Stimulated activated naive B cell treated with anti-CD40 and anti-IgM and Interleukin-4, amounts not matched to agents 10 μg/mL and 1 μg/mL and 100 μg/mL, for 72 hours (primary cell): ENCODE results near the gene LYPD6B.

ENCODE experiments used
- ATAC-seq, 2 donors: fragments of 150-1000 bp; cut with Tn5 transposase; replicated peaks; 2 replicates each; pipeline ENCODE4 v1.10.0; 2021; ENCODE audit warnings: moderate library complexity in 1 of 2
- DNase-seq: peaks from one replicate; pipeline ENCODE4 v3.0.0; 2021
- H3K27ac Mint-ChIP-seq: one replicate; pipeline ENCODE4 v1.8.0; 2022; ENCODE audit warnings: mild to moderate bottlenecking, mixed read lengths
- H3K27me3 Mint-ChIP-seq, 2 donors: one replicate each; pipeline ENCODE4 v1.8.0; 2022; ENCODE audit warnings: mixed read lengths in 2 of 2
- H3K36me3 Mint-ChIP-seq, 2 donors: one replicate each; pipeline ENCODE4 v1.8.0; 2022; ENCODE audit warnings: mixed read lengths in 2 of 2, mild to moderate bottlenecking in 1 of 2
- H3K4me1 Mint-ChIP-seq, 2 donors: one replicate each; pipeline ENCODE4 v1.8.0; 2022; ENCODE audit warnings: mixed read lengths in 2 of 2, mild to moderate bottlenecking in 1 of 2
- H3K4me3 Mint-ChIP-seq, 2 donors: one replicate each; pipeline ENCODE4 v1.8.0; 2022; ENCODE audit warnings: mild to moderate bottlenecking in 2 of 2, mixed read lengths in 2 of 2, moderate library complexity in 1 of 2
- H3K9me3 Mint-ChIP-seq, 2 donors: one replicate each; pipeline ENCODE4 v1.8.0; 2022; ENCODE audit warnings: mixed read lengths in 2 of 2, mild to moderate bottlenecking in 1 of 2

The LYPD6B gene

DNA sequence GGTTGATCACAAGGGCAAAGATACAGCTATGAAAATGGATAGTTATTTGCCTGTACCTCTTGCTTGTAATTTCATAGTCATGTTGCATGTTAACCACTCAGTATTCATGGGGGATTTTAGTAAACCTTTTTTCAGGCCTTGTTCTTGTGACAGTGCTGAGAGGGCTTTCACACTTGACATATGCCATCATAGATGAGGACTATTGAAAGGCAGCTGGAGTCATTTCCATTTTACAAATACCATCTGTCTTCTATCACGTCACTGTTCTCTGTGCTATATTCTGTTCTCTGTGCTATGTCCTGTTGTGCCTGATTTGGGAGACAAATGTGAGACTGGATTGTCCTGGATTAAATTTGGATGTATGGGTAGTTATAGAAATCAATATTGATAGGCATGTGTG lies 131.7 kb downstream of the LYPD6B start:
- Mint-ChIP-seq H3K27ac (no peak overlapping the region), H3K4me1 (peaks cover 2 to 9% of the 10 kb centered on the region in 2 donors), H3K9me3 (peaks cover 3 to 5% of the 10 kb centered on the region in 2 donors), H3K36me3 (peaks cover 3 to 4% of the 10 kb centered on the region in 2 donors), H3K27me3 (peaks cover 14 to 26% of the 10 kb centered on the region in 2 donors), H3K4me3 (no peak overlapping the region)
- no peak for DNase-seq
- ATAC-seq: no peak

DNA sequence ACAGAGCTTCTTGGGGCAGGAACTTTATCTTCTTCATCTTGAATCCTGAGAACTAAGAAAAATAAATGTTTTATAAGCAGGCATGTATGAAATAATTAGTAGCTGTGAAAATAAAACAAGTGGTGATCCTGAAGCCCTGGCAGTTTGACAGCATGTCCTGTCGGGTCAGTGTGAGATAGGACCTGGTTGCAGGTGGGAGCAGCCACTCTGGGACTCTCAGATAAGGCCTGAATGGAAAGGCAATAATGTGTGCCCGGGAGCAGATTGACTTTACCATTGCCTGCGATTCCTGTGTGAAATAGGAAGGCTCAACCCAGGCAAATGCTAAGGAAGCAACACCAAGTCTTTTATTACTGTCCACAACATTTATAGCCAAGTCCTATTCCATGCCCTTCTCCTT lies 132.4 kb downstream of the LYPD6B start:
- H3K27me3 Mint-ChIP-seq: peaks cover 14 to 26% of the 10 kb centered on the region in 2 donors
- peaks cover 2 to 9% of the 10 kb centered on the region in 2 donors for H3K4me1 Mint-ChIP-seq
- peaks cover 3 to 5% of the 10 kb centered on the region in 2 donors for H3K9me3 Mint-ChIP-seq
- no peak for ATAC-seq
- no peak overlapping the region for H3K4me3 Mint-ChIP-seq
- H3K36me3 Mint-ChIP-seq: peaks cover 3 to 4% of the 10 kb centered on the region in 2 donors
- no peak overlapping the region for H3K27ac Mint-ChIP-seq
- DNase-seq: no peak

DNA sequence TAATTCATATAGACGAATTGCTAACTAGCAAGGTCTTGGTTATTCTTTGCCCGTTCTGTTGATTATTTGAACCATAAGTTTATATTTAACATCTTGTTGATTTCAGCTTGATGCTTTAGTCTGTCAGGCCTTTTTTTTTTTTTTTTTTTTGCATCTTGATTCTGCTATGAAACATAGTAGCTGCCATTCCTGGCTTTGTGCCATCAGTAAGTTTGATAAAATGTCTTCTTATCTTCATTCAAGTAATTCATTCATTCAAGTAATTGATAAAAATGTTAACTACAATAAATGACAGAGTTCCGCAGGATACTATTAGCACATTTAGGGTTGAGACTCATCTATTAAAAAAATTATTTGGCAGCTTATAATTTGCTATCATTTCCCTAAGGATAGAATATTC lies 134.7 kb downstream of the LYPD6B start:
- H3K9me3 Mint-ChIP-seq: peaks cover 3 to 5% of the 10 kb centered on the region in 2 donors
- peaks cover 3 to 9% of the 10 kb centered on the region in 2 donors for H3K27me3 Mint-ChIP-seq
- H3K27ac Mint-ChIP-seq: no peak overlapping the region

DNA sequence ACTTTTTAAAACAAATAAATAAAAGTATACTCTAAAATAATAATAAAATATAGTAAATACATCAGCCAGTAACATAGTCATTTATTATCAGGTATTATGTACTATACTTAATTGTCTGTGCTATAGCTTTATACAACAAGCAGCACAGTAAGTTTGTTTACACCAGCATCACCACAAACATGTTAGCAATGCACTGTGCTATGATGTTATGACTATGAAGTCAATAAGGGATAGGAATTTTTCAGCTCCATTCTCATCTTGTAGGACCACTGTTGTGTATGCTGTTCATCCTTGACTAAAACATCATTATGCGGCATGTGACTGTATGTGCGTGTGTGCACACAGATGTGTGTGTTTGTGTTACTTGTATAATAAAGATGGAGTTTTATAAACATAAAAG lies 137.5 kb downstream of the LYPD6B start:
- Mint-ChIP-seq H3K4me1 (no peaks in the 10 kb centered on the region), H3K36me3 (peaks cover 3 to 4% of the 10 kb centered on the region in 2 donors), H3K9me3 (peaks cover 3 to 5% of the 10 kb centered on the region in 2 donors), H3K27me3 (peaks cover 5 to 10% of the 10 kb centered on the region in 2 donors), H3K4me3 (no peak overlapping the region), H3K27ac (no peak overlapping the region)
- ATAC-seq (no peak), DNase-seq (no peak)

More for the DNA sequence above, 134.7 kb downstream of the LYPD6B start:
- Mint-ChIP-seq H3K4me3 (no peak overlapping the region), H3K4me1 (no peaks in the 10 kb centered on the region), H3K36me3 (peaks cover 3 to 4% of the 10 kb centered on the region in 2 donors)
- no peak for DNase-seq
- ATAC-seq: no peak

DNA sequence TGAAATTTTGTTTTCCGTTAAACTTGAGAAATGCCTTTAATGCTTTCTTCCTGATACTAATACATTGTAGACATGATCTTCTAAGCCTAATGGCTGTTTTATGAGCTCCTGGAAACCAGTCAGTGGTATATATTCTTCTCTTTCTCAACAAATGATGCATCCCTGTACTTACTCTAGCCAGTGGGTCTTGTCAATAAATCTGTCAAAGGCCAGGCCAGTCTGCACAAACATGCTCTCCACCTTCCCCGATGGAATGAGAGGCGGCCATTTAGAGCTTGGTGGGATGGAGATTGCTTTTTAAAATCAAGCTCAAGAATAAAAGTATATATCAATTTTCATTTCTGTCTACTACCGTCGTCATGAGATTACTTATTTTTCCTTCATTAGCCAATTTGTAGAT lies 140.1 kb downstream of the LYPD6B start:
- peaks cover 5 to 17% of the 10 kb centered on the region in 2 donors for H3K27me3 Mint-ChIP-seq
- H3K36me3 Mint-ChIP-seq: no peaks in the 10 kb centered on the region
- no peak overlapping the region for H3K4me3 Mint-ChIP-seq
- H3K27ac Mint-ChIP-seq: no peak overlapping the region
- H3K4me1 Mint-ChIP-seq: no peaks in the 10 kb centered on the region
- no peaks in the 10 kb centered on the region for H3K9me3 Mint-ChIP-seq
- DNase-seq (no peak), ATAC-seq (no peak)

DNA sequence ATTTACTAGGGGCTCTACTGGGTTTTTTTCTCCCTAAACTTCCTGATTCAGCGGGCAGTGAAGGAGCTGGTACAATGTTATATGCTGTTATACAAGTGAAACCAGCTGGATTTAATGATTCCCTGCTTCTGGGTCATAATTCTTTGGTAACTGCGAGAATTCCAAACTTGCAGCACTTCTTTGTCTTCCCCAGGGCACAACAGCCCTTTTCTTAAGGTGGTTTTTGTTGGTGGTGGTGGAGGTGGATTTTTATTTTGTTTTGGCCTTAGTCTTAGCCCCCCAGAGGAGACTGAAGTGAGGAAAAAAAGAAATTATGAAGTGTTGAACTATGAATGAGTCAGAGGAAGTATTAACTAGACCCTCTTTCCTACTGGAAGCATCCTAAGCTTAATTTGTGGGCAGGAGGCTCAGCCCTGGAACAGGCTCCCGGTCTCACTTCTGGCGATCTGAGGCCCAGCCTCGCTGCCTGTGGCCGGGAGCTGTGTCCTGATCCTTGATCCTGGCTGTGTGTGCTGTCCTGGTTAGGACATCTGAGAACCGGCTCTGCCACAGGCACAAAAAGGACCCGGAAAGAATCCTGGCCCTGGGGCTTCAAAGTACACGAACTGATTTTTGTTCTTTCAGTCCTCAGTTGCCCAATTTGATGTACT lies 141.9 kb downstream of the LYPD6B start:
- Mint-ChIP-seq H3K9me3 (no peaks in the 10 kb centered on the region), H3K36me3 (no peaks in the 10 kb centered on the region), H3K4me3 (no peak overlapping the region), H3K4me1 (no peaks in the 10 kb centered on the region), H3K27me3 (peaks cover 5 to 17% of the 10 kb centered on the region in 2 donors), H3K27ac (no peak overlapping the region)
- ATAC-seq (no peak), DNase-seq (no peak)

DNA sequence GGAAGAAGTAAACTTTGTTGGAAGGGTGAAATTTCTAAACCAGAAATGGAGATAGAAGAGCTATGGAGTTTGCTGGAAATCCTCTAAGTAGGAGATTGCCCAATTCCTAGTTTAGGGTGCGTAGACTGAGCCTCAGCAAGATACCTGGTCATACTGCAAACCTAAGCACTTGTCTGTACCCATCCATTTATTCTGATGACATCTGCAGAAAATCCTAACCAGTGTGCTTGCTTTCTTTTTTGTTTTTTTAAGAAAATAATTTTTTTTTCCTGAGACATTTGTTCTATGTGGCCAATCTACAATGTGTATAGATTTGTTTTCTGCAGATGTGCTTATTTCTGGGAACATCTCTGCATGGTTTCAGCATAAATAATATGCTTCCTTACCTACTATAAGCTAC lies 144.7 kb downstream of the LYPD6B start:
- ATAC-seq: no peak
- Mint-ChIP-seq H3K27me3 (peaks cover 5 to 17% of the 10 kb centered on the region in 2 donors), H3K4me3 (no peak overlapping the region), H3K9me3 (no peaks in the 10 kb centered on the region), H3K27ac (no peak overlapping the region), H3K36me3 (no peaks in the 10 kb centered on the region), H3K4me1 (no peaks in the 10 kb centered on the region)
- no peak for DNase-seq

DNA sequence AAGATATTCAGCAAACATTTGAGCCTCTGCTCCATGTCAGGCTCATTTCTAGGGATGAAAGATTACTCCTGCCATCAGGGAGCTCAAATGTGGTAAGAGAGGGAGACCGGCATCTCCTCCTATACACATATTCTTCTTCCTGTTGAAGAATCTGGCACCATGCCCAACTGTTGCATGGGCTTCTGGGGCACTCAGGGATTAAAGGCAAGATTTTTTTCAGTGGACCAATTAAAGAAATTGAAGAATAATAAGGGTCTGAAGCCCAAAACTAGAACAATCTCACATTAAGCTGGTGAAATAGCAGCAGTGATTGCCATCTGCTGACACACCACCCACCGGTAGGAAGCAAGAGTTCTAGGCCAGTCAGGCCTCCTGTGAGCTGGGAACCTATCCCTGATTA lies 146.5 kb downstream of the LYPD6B start:
- no peaks in the 10 kb centered on the region for H3K9me3 Mint-ChIP-seq
- no peak for ATAC-seq
- H3K4me1 Mint-ChIP-seq: no peaks in the 10 kb centered on the region
- no peak overlapping the region for H3K27ac Mint-ChIP-seq
- peaks cover 3 to 7% of the 10 kb centered on the region in 2 donors for H3K27me3 Mint-ChIP-seq
- no peak for DNase-seq
- no peak overlapping the region for H3K4me3 Mint-ChIP-seq
- H3K36me3 Mint-ChIP-seq: no peaks in the 10 kb centered on the region

DNA sequence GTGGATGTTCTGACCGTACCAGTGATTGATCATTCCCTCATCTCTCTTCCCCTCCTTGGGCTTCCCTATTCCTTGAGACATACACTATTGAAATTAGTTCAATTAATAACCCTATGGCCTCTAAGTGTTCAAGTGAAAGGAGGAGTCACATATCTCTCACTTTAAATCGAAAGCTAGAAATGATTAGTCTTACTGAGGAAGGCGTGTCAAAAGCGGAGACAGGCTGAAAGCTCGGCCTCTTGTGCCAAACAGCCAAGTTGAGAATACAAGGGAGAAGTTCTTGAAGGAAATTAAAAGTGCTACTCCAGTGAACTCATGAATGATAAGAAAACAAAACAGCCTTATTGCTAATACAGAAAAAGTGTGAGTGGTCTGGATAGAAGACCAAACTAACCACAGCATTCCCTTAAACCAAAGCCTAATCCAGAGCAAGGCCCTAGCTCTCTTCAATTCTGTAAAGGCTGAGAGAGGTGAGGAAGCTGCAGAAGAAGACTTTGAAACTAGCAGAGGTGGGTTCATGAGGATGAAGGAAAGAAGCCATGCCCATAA lies 147.5 kb downstream of the LYPD6B start:
- no peak for ATAC-seq
- no peak for DNase-seq
- peaks cover 3 to 7% of the 10 kb centered on the region in 2 donors for H3K27me3 Mint-ChIP-seq
- H3K27ac Mint-ChIP-seq: no peak overlapping the region
- H3K9me3 Mint-ChIP-seq: no peaks in the 10 kb centered on the region
- H3K36me3 Mint-ChIP-seq: no peaks in the 10 kb centered on the region
- H3K4me1 Mint-ChIP-seq: no peaks in the 10 kb centered on the region
- H3K4me3 Mint-ChIP-seq: no peak overlapping the region

DNA sequence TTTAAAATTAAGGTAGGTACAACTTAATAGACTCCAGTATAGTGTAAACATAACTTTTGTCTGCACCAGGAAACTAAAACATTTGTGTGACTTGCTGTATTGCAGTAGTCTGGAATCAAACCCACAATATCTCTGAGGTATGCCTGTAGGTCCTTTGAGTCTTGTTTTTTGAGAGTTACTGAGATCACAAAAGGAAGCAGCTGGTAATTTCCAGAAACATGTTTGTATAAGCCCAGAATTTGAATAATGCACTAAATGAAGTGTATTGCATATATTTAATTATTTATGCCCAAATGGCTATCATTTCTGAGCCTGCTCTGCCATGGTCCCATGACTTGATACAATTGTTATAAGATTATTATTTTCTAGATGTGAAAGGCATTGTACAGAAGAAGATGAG lies 148.6 kb downstream of the LYPD6B start:
- H3K9me3 Mint-ChIP-seq: no peaks in the 10 kb centered on the region

DNA sequence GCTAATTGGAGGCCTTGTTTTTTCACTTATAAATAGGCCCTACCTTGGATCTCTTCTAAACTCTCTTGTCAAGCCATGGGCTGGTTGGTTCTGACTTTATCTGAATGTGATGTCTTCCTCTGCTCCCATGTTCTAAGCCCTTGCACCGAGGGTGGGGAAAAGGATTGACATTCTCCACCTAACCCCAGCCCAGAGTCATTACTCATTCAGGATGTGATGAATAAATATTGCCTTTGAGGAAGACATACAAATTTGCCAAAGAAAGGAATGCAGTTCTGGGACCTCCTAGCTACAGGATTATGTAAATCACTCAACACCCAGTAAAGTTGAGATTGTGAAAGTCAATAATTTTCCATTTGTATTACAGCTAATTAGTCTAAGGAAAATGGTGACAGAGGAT lies 149.8 kb downstream of the LYPD6B start:
- Mint-ChIP-seq H3K9me3 (no peaks in the 10 kb centered on the region), H3K36me3 (no peaks in the 10 kb centered on the region), H3K4me3 (no peak overlapping the region), H3K27me3 (peaks cover 0 to 6% of the 10 kb centered on the region in 2 donors), H3K4me1 (no peaks in the 10 kb centered on the region), H3K27ac (no peak overlapping the region)
- no peak for DNase-seq
- ATAC-seq: no peak

More for the DNA sequence above, 148.6 kb downstream of the LYPD6B start:
- ATAC-seq (no peak), DNase-seq (no peak)
- Mint-ChIP-seq H3K27ac (no peak overlapping the region), H3K4me3 (no peak overlapping the region), H3K36me3 (no peaks in the 10 kb centered on the region), H3K27me3 (peaks cover 0 to 3% of the 10 kb centered on the region in 2 donors), H3K4me1 (no peaks in the 10 kb centered on the region)

DNA sequence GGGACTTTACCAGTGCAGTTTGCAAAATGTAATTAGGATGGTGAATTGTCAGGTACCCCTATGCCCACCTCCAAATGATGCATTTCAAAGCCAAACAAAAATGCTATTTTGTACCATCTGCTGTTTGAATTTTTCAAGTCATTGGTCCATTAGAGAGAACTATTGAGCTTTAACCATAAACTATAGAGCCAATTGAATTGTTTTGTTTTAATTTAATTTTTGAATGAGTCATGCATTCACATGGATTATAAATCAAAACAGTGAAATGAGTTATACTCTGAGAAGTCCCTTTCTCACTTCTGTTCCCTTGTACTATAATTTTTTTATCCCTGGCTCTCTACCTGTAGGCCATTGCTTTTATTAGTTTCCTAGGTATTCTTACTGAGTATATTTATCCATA lies 151.3 kb downstream of the LYPD6B start:
- ATAC-seq (no peak), DNase-seq (no peak)
- Mint-ChIP-seq H3K27ac (no peak overlapping the region), H3K27me3 (peaks cover 0 to 6% of the 10 kb centered on the region in 2 donors), H3K36me3 (no peaks in the 10 kb centered on the region), H3K9me3 (no peaks in the 10 kb centered on the region), H3K4me3 (no peak overlapping the region), H3K4me1 (no peaks in the 10 kb centered on the region)

DNA sequence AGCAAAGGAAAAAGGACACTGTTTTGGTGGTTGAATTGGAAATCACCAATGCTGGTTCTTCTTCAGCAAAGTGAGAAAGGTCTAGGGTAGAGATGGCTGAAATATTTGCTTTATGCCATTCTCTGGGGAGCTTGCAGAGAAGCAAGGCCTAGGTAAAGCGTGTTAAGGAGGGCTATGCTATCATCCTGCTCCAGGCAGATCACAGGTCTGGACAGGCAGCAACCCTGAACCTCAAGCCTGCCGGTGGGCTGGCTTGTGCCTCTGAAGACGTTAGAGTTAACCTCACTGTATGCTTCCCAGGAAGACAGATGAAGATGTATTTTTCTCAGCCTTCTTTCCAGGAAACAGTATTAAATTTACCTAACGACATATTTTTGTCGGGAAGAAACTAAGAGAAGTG lies 153.4 kb downstream of the LYPD6B start:
- DNase-seq (no peak), ATAC-seq (no peak)
- Mint-ChIP-seq H3K27ac (no peak overlapping the region), H3K4me1 (no peaks in the 10 kb centered on the region), H3K4me3 (no peak overlapping the region), H3K36me3 (no peaks in the 10 kb centered on the region), H3K27me3 (peaks cover 0 to 6% of the 10 kb centered on the region in 2 donors), H3K9me3 (no peaks in the 10 kb centered on the region)

DNA sequence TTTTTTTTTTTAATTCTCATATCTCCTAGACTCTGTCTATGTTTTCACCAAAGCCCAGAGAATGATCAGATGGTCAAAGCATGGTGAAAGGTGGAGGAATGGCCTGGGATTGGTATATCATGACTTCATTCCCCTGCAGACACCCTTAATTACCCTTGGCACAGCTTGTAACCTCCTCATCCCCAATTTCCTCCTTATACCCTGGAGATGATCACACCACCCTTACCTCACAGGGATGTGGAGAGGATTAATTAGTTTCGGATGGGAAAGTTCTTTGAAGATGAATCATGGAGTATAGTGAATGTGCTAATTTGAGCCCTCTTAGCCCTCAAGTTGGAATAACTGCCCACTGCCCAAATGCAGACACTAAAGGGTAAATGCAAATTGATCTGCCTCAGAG lies 153.9 kb downstream of the LYPD6B start:
- no peak for DNase-seq
- Mint-ChIP-seq H3K36me3 (no peaks in the 10 kb centered on the region), H3K4me1 (no peaks in the 10 kb centered on the region), H3K27ac (no peak overlapping the region), H3K9me3 (no peaks in the 10 kb centered on the region), H3K27me3 (peaks cover 0 to 6% of the 10 kb centered on the region in 2 donors), H3K4me3 (no peak overlapping the region)
- ATAC-seq: no peak

DNA sequence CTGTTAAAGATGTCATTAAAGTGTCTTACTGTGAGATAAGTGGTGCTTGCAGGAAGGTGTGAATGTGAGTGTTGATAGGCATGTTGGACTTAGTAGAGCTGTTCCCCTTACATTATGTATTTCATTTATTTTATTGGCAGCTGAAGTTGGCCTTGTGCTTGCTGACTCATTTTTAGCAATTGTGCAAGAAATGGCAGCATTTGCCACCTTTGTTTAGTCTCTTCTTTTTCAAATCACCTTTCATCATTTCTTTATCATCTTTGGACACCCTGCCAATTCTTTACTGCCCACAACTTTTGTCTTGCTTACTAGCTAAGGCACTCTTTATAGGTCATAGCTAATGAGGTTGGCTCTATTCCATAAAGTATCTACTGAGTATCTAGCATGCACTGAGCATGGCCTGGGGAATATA lies 161.6 kb downstream of the LYPD6B start:
- Mint-ChIP-seq H3K27me3 (peaks cover 0 to 5% of the 10 kb centered on the region in 2 donors), H3K9me3 (no peaks in the 10 kb centered on the region), H3K4me3 (no peak overlapping the region), H3K4me1 (no peaks in the 10 kb centered on the region), H3K27ac (no peak overlapping the region), H3K36me3 (no peaks in the 10 kb centered on the region)
- DNase-seq (no peak), ATAC-seq (no peak)
